GM12878 (cell line): ENCODE measurements around the gene TMPRSS3. TPM values are rescaled to one million over a fixed set of nuclear protein-coding genes. Genes with fewer than 3 reads are reported as not detected.

Experiments used
- ATAC-seq: fragments of 200-7000 bp; cut with Tn5 transposase; 3 replicates; pipeline ENCODE4 v1.9.1; 2020; ENCODE audit warnings: mild to moderate bottlenecking, moderate library complexity
- BruUV-seq: library from RNA; stranded (reverse); fragments of 400-500 nt; replicated peaks from 2 replicates; lab custom pipeline; 2021; lab: Mats Ljungman, UMichigan
- CTCF ChIA-PET: fragments of 300-600 bp; sonication (Branson Sonifier 250); formaldehyde crosslinking; extraction: SDS; loops from one replicate; lab custom pipeline; 2021; ENCODE audit warnings: inconsistent platforms; lab: Yijun Ruan, JAX
- POLR2A ChIA-PET: fragments of 350-600 bp; formaldehyde crosslinking; extraction: SDS; loops from one replicate; lab custom pipeline; 2021; ENCODE audit warnings: inconsistent platforms; lab: Charles Lee
- RAD21 ChIA-PET: fragments of 300-600 bp; sonication (Branson Sonifier 250); formaldehyde crosslinking; loops from one replicate; lab custom pipeline; 2023; ENCODE audit warnings: antibody characterized with exemption; ENCODE audit not compliant: unreplicated experiment; lab: Charles Lee
- SMC1A ChIA-PET: fragments of 300-600 bp; sonication (Branson Sonifier 250); formaldehyde crosslinking; loops from one replicate; lab custom pipeline; 2023; ENCODE audit not compliant: unreplicated experiment, uncharacterized antibody; lab: Charles Lee
- DNase-seq: peaks from one replicate; pipeline ENCODE4 v3.0.0-alpha.2; 2011; ENCODE audit warnings: low read depth, low spot score
- FAIRE-seq: peaks from 3 replicates; lab custom pipeline; 2011; peaks lifted over from hg19 to GRCh38; lab: Jason Lieb, UNC
- H2AFZ ChIP-seq: 2 replicates; pipeline ENCODE4 v1.6.0; 2011; ENCODE audit warnings: low read depth, low read length, control low read depth; ENCODE audit not compliant: control insufficient read depth
- H3K27ac ChIP-seq: 2 replicates; pipeline ENCODE4 v1.5.1; 2011; ENCODE audit warnings: control low read depth; ENCODE audit not compliant: control insufficient read depth, insufficient read depth
- H3K27me3 ChIP-seq, 2 experiments: replicated peaks in 1 of 2; 2 replicates each; pipeline versions ENCODE4 v1.6.0 to v1.6.1; 2011; ENCODE audit warnings: low read length in 1 of 2; ENCODE audit not compliant: control insufficient read depth in 2 of 2, insufficient read depth in 2 of 2
- H3K36me3 ChIP-seq, 2 experiments: 2 replicates each; pipeline ENCODE4 v1.5.1; 2011; ENCODE audit warnings: low read length in 1 of 2; ENCODE audit not compliant: control insufficient read depth in 2 of 2, insufficient read depth in 2 of 2
- H3K4me1 ChIP-seq: 2 replicates; pipeline ENCODE4 v1.6.1; 2011; ENCODE audit warnings: mild to moderate bottlenecking, low read length, moderate library complexity, mixed read lengths; ENCODE audit not compliant: control insufficient read depth, insufficient read depth
- H3K4me2 ChIP-seq: 2 replicates; pipeline ENCODE4 v1.6.0; 2011; ENCODE audit warnings: control low read depth; ENCODE audit not compliant: control insufficient read depth, insufficient read depth
- H3K4me3 ChIP-seq: fragments of 200-600 bp; sonication (generic); 2 replicates; pipeline ENCODE4 v1.5.1; 2016
- H3K79me2 ChIP-seq: 2 replicates; pipeline ENCODE4 v1.6.0; 2011; ENCODE audit warnings: low read length; ENCODE audit not compliant: control insufficient read depth, insufficient read depth
- H3K9ac ChIP-seq: 2 replicates; pipeline ENCODE4 v1.8.0; 2011; ENCODE audit warnings: low read length, control low read depth, mixed read lengths; ENCODE audit not compliant: control insufficient read depth, insufficient read depth
- H3K9me3 ChIP-seq: replicated peaks from 3 replicates; pipeline ENCODE4 v1.5.1; 2011; ENCODE audit warnings: mild to moderate bottlenecking, low read length; ENCODE audit not compliant: control insufficient read depth, insufficient read depth
- H4K20me1 ChIP-seq: 2 replicates; pipeline ENCODE4 v1.6.0; 2011; ENCODE audit not compliant: control insufficient read depth, insufficient read depth
- EED ChIP-seq: sonication (generic); IDR thresholded peaks from 2 replicates; pipeline ENCODE4 v1.6.1; 2016; ENCODE audit warnings: antibody characterized with exemption, low read depth
- ESRRA ChIP-seq: IDR thresholded peaks from 2 replicates; pipeline ENCODE4 v1.6.1; 2012; ENCODE audit warnings: mild to moderate bottlenecking, low read length, improper control_type of control experiment
- KLF5 ChIP-seq: fragments of 450-650 bp; IDR thresholded peaks from 2 replicates; pipeline ENCODE4 v1.6.1; 2014; ENCODE audit warnings: mild to moderate bottlenecking; ENCODE audit not compliant: partially characterized antibody
- MEF2B ChIP-seq: fragments of 450-650 bp; IDR thresholded peaks from 2 replicates; pipeline ENCODE4 v1.6.1; 2018; ENCODE audit warnings: mild to moderate bottlenecking, moderate library complexity; ENCODE audit not compliant: partially characterized antibody, poor library complexity, severe bottlenecking
- NFYA ChIP-seq: IDR thresholded peaks from 2 replicates; pipeline ENCODE4 v1.6.1; 2011; ENCODE audit warnings: low read depth, mild to moderate bottlenecking, low read length, improper control_type of control experiment, borderline replicate concordance
- SP1 ChIP-seq: IDR thresholded peaks from one replicate; pipeline ENCODE4 v1.6.1; 2011; ENCODE audit warnings: low read depth, low read length
- YY1 ChIP-seq: IDR thresholded peaks from 2 replicates; pipeline ENCODE4 v1.6.1; 2011; ENCODE audit warnings: low read depth, mild to moderate bottlenecking, low read length
- ZNF274 ChIP-seq: IDR thresholded peaks from one replicate; pipeline ENCODE4 v1.8.0; 2011; ENCODE audit not compliant: insufficient read length, insufficient read depth
- WGBS: methylation state at CpG from one replicate; pipeline ENCODE4 v1.1.6; 2016; ENCODE audit warnings: low lambda C conversion rate; ENCODE audit not compliant: insufficient replicate concordance, insufficient coverage; ENCODE audit errors: missing lambda C conversion rate; 5-methylcytosine and 5-hydroxymethylcytosine counted together
- in situ Hi-C: fragments of 300-500 bp; cut with MboI; formaldehyde crosslinking; loops from 9 replicates; pipeline ENCODE4 v1.14.3; 2018; ENCODE audit warnings: mixed read lengths
- intact Hi-C: fragments of 100-400 bp; cut with micrococcal nuclease; formaldehyde crosslinking; loops from one replicate; pipeline ENCODE4 v1.14.2; 2022; ENCODE audit not compliant: unreplicated experiment
- polyA plus RNA-seq, 11 experiments: library from polyadenylated mRNA; depleted of rRNA in 4 of 11; unstranded in 6 of 11; stranded (reverse) in 5 of 11; fragments of >200 nt; fragmentation: Nextera tagmentation in 4 of 11; fragmentation: Illumina TruSeq in 1 of 11; extraction: Ambion mirVana in 4 of 11; extraction: Trizol in 1 of 11; gene quantifications; 1 replicate in 1 of 11; 2 replicates in 10 of 11; pipeline versions ENCODE4 v1.2.1 to v1.2.3, GENCODE V29; 2011 to 2016; ENCODE audit warnings: inconsistent platforms in 2 of 11, missing spikeins in 2 of 11, low read depth in 1 of 11
- total RNA-seq, 4 experiments: library from RNA; depleted of rRNA in 3 of 4; stranded (reverse); fragments of >200 nt in 3 of 4; fragmentation: Illumina TruSeq in 1 of 4; extraction: Trizol in 1 of 4; gene quantifications; 2 replicates each; pipeline versions ENCODE4 v1.2.1 to v1.2.3, GENCODE V29; 2013 to 2021
- TF ChIP-seq, protein P1 (sequence below): IDR thresholded peaks from 2 replicates; pipeline ENCODE4 v1.6.1; 2012; ENCODE audit warnings: low read depth, low read length, improper control_type of control experiment
- TF ChIP-seq, protein P2 (sequence below): fragments of 450-650 bp; formaldehyde crosslinking; IDR thresholded peaks from 2 replicates; pipeline ENCODE4 v1.4.0; 2022; ENCODE audit warnings: mild to moderate bottlenecking, moderate library complexity
- TF ChIP-seq, protein P3 (sequence below): fragments of 450-650 bp; IDR thresholded peaks from 2 replicates; pipeline ENCODE4 v1.6.1; 2017; ENCODE audit warnings: mild to moderate bottlenecking, moderate library complexity
- TF ChIP-seq, protein P4 (sequence below): IDR thresholded peaks from 2 replicates; pipeline ENCODE4 v1.6.1; 2011; ENCODE audit warnings: borderline replicate concordance, low read depth, mild to moderate bottlenecking, moderate library complexity, low read length; ENCODE audit not compliant: insufficient read depth, poor library complexity, severe bottlenecking

Gene TMPRSS3
- total and polyA plus RNA-seq, 10 of the 15 experiments (the other 5 are each of a cell fraction or from before 2014, with no cell fraction given): 0.51 to 1.5 (median 0.82) TPM; not detected in 1

GRCh38 chr21:42426424-42426823 is 30.6 kb upstream of the TMPRSS3 start:
- peaks cover 44% of the 10 kb centered on the region for H3K4me1 ChIP-seq
- H3K36me3 ChIP-seq: no peaks in the 10 kb centered on the region
- in situ Hi-C loops: no loop called here
- no peak for DNase-seq
- ChIA-PET SMC1A (interaction anchor here (0.8 to 9.4 kb wide), 12 partner anchors 9 to 117 kb away, joined by 3 to 124 read pairs (median 11); no protein-coding TSS in a partner anchor), CTCF (interaction anchor here (1.2 to 2.6 kb wide), 6 partner anchors 10 to 117 kb away, joined by 3 to 9 read pairs (median 4); no protein-coding TSS in a partner anchor), RAD21 (interaction anchor here (2.6 to 7.2 kb wide), 4 partner anchors 11 to 33 kb away, joined by 11 to 81 read pairs (median 18); no protein-coding TSS in a partner anchor), POLR2A (interaction anchor here (1.0 to 2.4 kb wide), 5 partner anchors 11 to 35 kb away, joined by 3 to 15 read pairs (median 8); no protein-coding TSS in a partner anchor)
- no TSS peak for BruUV-seq
- H3K27me3 ChIP-seq: no peaks in the 10 kb centered on the region
- H3K4me2 ChIP-seq: no peak overlapping the region
- ATAC-seq: no peak
- H3K4me3 ChIP-seq: no peak overlapping the region
- H3K27ac ChIP-seq: peak overlapping the region; percentile 89; the same call in 1 of the 2 replicates
- intact Hi-C loops: no loop called here
- FAIRE-seq: peak; percentile 70
- 72% methylated on average over 7 of the region's 7 CpGs for WGBS
- H3K9ac ChIP-seq: no peak overlapping the region
- H3K9me3 ChIP-seq: no peaks in the 10 kb centered on the region
- no peaks in the 10 kb centered on the region for H4K20me1 ChIP-seq
- H2AFZ ChIP-seq: no peak overlapping the region
- no peaks in the 10 kb centered on the region for H3K79me2 ChIP-seq
- TF ChIP-seq SP1: no peak
- no peak for TF ChIP-seq NFYA
- TF ChIP-seq, protein P1, sequence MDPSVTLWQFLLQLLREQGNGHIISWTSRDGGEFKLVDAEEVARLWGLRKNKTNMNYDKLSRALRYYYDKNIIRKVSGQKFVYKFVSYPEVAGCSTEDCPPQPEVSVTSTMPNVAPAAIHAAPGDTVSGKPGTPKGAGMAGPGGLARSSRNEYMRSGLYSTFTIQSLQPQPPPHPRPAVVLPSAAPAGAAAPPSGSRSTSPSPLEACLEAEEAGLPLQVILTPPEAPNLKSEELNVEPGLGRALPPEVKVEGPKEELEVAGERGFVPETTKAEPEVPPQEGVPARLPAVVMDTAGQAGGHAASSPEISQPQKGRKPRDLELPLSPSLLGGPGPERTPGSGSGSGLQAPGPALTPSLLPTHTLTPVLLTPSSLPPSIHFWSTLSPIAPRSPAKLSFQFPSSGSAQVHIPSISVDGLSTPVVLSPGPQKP: no peak
- no peak for TF ChIP-seq KLF5
- no peak for TF ChIP-seq ZNF274
- TF ChIP-seq, protein P2, sequence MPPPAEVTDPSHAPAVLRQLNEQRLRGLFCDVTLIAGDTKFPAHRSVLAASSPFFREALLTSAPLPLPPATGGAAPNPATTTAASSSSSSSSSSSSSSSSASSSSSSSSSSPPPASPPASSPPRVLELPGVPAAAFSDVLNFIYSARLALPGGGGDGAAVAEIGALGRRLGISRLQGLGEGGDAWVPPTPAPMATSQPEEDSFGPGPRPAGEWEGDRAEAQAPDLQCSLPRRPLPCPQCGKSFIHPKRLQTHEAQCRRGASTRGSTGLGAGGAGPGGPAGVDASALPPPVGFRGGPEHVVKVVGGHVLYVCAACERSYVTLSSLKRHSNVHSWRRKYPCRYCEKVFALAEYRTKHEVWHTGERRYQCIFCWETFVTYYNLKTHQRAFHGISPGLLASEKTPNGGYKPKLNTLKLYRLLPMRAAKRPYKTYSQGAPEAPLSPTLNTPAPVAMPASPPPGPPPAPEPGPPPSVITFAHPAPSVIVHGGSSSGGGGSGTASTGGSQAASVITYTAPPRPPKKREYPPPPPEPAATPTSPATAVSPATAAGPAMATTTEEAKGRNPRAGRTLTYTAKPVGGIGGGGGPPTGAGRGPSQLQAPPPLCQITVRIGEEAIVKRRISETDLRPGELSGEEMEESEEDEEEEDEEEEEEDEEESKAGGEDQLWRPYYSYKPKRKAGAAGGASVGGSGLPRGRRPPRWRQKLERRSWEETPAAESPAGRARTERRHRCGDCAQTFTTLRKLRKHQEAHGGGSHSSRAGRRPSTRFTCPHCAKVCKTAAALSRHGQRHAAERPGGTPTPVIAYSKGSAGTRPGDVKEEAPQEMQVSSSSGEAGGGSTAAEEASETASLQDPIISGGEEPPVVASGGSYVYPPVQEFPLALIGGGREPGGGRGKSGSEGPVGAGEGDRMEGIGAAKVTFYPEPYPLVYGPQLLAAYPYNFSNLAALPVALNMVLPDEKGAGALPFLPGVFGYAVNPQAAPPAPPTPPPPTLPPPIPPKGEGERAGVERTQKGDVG (CRISPR knock-in tag): 0 out of 2 replicates have a peak, but pooled peaks have one; percentile 33
- TF ChIP-seq, protein P3, sequence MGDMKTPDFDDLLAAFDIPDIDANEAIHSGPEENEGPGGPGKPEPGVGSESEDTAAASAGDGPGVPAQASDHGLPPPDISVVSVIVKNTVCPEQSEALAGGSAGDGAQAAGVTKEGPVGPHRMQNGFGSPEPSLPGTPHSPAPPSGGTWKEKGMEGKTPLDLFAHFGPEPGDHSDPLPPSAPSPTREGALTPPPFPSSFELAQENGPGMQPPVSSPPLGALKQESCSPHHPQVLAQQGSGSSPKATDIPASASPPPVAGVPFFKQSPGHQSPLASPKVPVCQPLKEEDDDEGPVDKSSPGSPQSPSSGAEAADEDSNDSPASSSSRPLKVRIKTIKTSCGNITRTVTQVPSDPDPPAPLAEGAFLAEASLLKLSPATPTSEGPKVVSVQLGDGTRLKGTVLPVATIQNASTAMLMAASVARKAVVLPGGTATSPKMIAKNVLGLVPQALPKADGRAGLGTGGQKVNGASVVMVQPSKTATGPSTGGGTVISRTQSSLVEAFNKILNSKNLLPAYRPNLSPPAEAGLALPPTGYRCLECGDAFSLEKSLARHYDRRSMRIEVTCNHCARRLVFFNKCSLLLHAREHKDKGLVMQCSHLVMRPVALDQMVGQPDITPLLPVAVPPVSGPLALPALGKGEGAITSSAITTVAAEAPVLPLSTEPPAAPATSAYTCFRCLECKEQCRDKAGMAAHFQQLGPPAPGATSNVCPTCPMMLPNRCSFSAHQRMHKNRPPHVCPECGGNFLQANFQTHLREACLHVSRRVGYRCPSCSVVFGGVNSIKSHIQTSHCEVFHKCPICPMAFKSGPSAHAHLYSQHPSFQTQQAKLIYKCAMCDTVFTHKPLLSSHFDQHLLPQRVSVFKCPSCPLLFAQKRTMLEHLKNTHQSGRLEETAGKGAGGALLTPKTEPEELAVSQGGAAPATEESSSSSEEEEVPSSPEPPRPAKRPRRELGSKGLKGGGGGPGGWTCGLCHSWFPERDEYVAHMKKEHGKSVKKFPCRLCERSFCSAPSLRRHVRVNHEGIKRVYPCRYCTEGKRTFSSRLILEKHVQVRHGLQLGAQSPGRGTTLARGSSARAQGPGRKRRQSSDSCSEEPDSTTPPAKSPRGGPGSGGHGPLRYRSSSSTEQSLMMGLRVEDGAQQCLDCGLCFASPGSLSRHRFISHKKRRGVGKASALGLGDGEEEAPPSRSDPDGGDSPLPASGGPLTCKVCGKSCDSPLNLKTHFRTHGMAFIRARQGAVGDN: peak; percentile 48; the same call in 1 of the 2 replicates
- TF ChIP-seq, protein P4, sequence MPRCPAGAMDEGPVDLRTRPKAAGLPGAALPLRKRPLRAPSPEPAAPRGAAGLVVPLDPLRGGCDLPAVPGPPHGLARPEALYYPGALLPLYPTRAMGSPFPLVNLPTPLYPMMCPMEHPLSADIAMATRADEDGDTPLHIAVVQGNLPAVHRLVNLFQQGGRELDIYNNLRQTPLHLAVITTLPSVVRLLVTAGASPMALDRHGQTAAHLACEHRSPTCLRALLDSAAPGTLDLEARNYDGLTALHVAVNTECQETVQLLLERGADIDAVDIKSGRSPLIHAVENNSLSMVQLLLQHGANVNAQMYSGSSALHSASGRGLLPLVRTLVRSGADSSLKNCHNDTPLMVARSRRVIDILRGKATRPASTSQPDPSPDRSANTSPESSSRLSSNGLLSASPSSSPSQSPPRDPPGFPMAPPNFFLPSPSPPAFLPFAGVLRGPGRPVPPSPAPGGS: peak; percentile 82
- TF ChIP-seq YY1: 0 out of 2 replicates have a peak, but pooled peaks have one; percentile 10
- TF ChIP-seq ESRRA: no peak
- no peak for TF ChIP-seq MEF2B
- TF ChIP-seq EED: peak; percentile 50
